GM03348 (cell line): ENCODE measurements around the gene G6PD.
A peak's percentile ranks its signal among the peaks of the same experiment; 100 is the strongest.
"Not testable (repeated sequence)": the region's sequence is repeated elsewhere in the genome, so short reads cannot be mapped to it uniquely, and the experiment has no call there.

Experiments used
- DNase-seq: peaks from one replicate; pipeline ENCODE4 v3.0.0; 2012; ENCODE audit warnings: low spot score

The G6PD gene

DNA sequence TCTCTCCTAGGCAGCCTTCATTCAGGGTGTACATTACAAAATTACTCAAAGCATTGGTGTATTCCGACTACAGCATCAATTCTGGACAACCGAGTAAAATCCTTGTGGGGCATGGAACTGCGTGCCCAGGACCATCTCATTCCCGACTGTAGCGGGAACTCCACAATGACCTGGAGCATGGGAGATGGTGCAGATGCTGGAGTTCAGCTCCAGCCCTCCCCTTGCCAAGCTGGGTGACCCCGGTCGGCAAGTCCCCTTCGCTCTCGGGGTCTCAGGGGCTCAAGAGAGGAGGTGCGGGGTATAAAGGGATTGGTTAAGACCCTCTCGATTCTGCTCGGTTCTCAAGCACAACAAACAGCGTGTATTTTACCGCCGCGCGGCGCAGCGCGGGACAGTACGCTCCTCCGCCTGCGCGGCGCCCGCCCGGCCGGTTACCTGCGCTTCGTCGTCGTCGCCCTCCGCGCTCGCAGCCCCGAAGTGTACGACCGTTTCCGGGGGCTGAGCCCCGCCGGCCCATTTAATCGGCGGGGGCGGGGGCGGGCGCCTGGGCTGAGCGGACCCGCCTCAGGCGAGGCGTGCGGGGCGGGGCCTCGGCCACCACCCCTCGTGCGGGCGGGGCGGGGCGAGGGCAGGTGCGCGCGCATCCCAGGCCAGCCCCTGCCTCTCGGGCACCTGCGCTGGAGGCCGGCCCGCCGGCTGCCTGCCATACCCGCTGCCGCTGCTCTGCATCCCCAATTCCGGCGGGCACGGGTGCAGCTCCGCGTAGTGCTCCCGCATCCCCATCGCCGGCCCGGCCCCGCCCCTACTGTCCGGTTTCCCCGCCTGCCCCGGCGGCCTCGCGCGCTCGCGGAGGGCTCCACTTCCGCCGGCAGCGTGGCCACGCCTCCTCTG, at the start of gene G6PD:
TSS of gene G6PD (minus strand) at position 493 of the 891 bp plus-strand sequence. CDS start 691 bp downstream, outside the sequence.
- peak; percentile 95 for DNase-seq

DNA sequence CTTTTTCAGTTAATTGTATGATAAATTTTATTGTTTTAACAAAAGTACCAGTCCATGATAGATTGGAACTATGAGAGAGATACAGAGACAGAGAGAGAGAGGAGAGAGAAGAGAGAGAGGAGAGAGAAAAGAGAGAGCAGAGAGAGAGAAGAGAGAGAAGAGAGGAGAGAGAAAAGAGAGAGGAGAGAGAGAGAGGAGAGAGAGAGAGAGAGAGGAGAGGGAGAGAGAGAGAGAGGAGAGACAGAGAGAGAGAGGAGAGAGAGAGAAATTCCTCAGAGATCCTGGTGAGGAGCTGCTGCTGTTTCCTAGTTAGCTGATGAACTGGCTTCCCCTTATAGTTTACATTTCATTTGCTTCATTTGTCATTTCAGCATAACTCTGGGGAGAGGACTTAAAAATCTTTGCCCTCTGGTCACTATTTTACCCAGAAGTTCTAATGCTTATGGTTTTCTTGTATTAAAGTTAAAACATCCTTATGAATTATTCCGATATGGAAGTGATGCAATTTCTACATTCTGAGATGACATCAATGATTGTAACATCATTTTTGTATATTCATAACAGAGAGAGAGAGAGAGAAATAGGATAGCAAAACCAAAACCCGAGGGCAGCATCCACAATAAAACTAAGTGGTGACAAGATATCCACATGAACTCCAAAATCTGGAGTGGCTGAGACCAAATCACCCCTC, 49.1 kb upstream of the G6PD start:
- peak; percentile 9 for DNase-seq

DNA sequence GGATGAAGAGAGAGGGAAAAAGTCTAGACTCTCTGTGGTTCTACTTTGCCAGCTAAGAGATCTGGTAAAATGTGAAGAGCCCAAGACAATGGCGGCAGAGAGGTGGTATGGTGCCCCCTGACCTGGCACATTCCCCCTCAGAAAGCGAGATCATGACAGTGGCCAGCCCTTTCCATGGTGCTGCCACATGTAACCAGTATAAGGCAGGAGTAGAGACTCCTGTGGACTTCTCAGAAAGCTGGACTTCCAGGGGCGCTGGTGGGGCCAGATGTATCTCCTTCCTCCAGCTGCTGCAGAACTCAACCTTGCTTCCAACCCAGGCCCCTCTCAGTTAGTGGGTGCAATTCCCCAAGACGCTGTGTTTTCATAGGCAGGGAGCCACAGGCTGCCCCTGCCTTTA, 47.8 kb upstream of the G6PD start:
- DNase-seq, result no peak

DNA sequence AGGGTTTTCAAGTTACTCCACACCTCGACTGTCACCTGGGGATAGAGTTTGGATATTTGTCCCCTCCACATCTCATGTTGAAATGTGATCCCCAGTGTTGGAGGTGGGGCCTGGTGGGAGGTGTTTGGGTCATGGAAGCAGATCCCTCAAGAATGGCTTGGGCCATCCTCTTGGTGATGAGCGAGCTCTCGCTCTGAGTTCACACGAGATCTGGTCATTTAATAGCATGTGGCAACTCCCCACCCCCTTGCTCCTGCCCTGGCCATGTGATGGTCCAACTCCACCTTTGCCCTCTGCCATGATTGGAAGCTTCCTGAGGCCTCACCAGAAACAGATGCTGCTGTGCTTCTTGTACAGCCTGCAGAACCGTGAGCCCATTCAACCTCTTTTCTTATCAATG, 46.6 kb upstream of the G6PD start:
- no peak for DNase-seq

DNA sequence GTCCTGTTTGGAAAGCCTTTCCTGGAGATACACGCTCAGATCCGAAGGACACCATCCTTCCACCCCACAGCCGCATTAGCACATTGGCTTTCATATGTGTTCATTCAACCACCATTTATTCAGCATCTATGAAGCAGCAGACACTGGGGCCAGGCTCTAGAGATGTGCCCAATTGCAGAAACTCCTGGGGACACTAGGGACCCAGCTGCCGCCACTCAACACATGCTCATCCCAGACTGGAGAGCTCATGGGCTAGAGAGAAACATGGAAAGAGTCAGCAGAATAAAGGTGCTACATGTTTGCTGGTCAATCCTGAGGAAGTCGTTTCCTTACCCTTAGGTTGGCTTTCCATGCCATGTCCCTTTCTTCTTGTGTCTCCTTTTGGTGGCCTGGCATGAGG, 45.9 kb upstream of the G6PD start:
- DNase-seq, result no peak

DNA sequence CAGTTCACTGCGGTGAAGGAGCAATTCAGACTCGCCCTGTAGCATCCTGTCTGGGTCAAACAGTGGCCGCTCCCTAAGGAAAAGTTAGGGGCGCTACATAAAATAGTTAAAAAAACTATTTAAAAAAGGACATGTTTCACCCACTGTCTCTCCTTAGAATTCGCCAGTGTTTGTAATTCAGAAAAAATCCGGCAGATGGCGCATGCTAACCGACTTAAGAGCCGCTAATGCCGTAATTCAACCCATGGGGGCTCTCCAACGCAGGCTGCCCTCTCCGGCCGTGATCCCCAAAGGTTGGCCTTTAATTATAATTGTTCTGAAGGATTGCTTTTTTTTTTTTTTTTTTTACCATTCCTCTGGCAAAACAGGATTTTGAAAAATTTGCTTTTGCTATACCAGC, 43.8 kb upstream of the G6PD start:
- not testable (repeated sequence) for DNase-seq

GRCh38 chrX:154584585-154585183, 38.0 kb upstream of the G6PD start, which contains the start of gene CTAG1A:
CTAG1A (plus strand) TSS chrX:154585133; CDS start chrX:154585207, 74 bp downstream.
- not testable (repeated sequence) for DNase-seq

GRCh38 chrX:154582994-154583393, 36.3 kb upstream of the G6PD start:
- not testable (repeated sequence) for DNase-seq

DNA sequence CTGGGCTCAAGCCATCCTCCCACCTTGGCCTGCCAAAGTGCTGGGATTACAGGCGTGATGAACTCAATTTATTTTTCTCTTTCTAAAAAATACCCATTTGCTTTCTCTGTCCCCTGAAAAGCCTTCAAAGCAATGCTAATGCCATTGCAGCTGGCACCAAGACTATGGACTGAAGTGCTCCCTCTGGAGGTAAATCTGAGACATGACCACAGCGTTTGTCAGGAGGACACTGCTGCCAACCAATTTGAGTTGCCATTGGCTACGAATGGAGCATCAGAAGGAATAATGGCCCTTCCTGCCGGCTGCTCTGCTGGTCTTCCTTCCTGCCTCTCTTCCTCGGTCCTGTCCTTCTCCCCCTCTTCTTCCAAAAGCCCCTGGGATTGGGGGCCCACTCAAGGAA, 28.4 kb upstream of the G6PD start:
- DNase-seq, result not testable (repeated sequence)

- DNase-seq, result not testable (repeated sequence)
Measured at GRCh38 chrX:154573061-154573460, 26.4 kb upstream of the G6PD start.

GRCh38 chrX:154570361-154570760, 23.7 kb upstream of the G6PD start:
- DNase-seq, result not testable (repeated sequence)

DNA sequence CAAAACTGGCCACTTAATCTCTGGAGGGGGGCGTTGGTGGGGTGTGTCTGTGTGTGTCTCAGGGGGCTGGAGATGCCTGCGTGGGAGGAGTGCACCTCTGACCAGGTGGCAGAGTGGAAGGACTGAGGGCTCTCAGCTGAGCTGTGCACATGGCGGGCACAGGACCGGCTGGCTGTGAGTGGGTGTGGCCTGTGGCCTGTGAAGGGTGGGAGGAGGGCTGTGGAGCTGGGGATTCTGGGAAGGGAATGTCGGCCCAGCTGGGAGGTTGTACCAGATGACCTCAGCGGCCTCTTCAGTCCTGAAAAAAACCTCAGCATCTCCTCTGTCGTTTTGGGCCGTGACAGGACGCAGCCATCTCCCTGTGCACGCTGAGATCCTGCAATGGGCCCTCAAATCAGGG, 15.6 kb upstream of the G6PD start:
- not testable (repeated sequence) for DNase-seq

DNA sequence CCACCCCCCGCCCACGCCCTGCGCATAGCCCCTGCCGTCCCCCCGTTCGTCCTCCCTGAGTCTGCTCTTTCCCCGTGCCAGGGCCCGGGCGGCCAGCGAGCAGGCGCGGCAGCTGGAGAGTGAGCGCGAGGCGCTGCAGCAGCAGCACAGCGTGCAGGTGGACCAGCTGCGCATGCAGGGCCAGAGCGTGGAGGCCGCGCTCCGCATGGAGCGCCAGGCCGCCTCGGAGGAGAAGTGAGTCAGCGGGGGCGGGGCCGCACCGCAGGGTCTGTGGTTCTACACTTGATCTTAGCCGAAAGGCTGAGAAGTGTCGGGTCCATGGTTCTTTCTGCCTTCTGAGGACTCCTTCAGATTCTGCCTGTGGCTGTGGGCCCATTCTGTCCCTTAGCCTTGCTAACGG, 13.7 kb upstream of the G6PD start:
- DNase-seq, result not testable (repeated sequence)

GRCh38 chrX:154558896-154559295, 12.2 kb upstream of the G6PD start:
- DNase-seq, result not testable (repeated sequence)

DNA sequence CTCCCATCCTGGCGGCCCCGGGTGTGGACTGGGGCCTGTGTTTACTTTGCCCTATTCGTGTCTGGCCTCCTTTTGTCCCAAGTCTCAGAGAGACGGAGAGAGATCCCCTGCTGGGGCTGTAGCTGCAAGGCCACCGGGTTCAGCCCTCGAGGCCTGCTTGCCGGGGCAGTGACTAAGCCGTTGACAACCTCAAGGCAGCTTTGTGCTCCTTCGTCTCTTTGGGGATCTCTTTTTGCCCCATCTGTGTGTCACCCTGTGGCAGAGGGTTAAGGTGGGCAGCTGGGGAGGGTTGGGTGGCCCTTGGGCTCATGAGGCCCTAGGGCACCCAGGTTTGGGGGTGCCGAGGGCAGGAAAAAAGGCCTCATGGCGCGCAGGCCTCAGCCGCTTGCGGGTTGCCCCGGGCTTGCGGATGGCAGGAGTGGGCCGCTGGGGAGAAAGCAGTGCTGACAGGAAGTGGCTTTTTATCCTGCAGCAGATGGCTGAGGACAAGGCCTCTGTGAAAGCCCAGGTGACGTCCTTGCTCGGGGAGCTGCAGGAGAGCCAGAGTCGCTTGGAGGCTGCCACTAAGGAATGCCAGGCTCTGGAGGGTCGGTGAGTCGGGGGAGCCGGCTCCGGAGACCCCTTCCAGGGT, 11.5 kb upstream of the G6PD start:
- not testable (repeated sequence) for DNase-seq

GRCh38 chrX:154552112-154552806, 5.6 kb upstream of the G6PD start:
- not testable (repeated sequence) for DNase-seq

- no peak for DNase-seq
Measured at GRCh38 chrX:154549766-154550165, 3.1 kb upstream of the G6PD start.

DNA sequence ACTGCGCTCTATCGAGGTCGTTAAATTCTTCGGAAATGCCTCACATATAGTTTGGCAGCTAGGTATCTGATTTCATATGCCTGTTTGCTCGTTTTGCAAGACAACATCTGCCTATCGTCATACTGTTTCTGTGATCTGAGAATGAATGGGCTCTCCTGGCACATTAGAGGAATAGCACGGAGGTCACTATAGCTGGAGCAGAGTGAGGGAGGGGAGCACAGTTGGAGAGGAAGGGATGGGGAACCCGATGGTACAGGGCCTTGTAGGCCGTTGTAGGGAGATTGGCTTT, 1.3 kb upstream of the G6PD start:
- no peak for DNase-seq

GRCh38 chrX:154547245-154548027, 790 bp upstream of the G6PD start, which contains the start of gene IKBKG:
IKBKG (plus strand) TSS chrX:154547620; CDS start chrX:154552003, 4,383 bp downstream.
- DNase-seq, result peak; percentile 94

DNA sequence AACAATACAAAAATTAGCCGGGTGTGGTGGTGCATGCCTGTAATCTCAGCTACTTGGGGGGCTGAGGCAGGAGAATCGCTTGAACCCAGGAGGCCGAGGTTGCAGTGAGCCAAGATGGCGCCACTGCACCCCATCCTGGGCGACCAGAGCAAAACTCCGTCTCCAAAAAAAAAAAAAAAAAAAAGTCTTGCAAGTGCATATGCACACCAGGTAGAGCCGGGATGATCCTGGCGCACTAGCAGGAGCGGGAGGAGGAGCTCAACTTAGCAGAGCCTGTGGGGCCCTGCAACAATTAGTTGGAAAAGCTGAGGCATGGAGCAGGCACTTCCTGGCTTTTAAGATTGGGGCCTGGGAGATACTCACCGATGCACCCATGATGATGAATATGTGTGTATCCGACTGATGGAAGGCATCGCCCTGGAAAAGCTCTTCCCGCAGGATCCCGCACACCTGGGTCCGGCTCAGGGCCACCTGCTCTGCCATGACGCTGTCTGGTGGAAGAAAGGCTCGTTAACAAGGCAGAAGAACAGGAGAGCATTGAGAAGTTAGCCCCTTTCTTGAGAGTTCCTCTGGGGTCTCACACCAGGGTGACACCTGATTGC, 872 bp downstream of the G6PD start:
- DNase-seq, result no peak
